WTC11 (cell line): ENCODE measurements around the gene SDR9C7.

Experiments
- ELF4 ChIP-seq: sonication (generic); formaldehyde crosslinking; IDR thresholded peaks from 2 replicates; pipeline ENCODE4 v1.8.1; 2022; ENCODE audit warnings: low read depth, mild to moderate bottlenecking, moderate library complexity, missing genetic modification reagents
- ETV6 ChIP-seq: sonication (generic); formaldehyde crosslinking; IDR thresholded peaks from 2 replicates; pipeline ENCODE4 v1.8.1; 2022; ENCODE audit warnings: mild to moderate bottlenecking, missing genetic modification reagents
- IRF2 ChIP-seq: sonication (generic); formaldehyde crosslinking; IDR thresholded peaks from 2 replicates; pipeline ENCODE4 v1.8.0; 2022; ENCODE audit warnings: low read depth, missing genetic modification reagents, borderline replicate concordance
- KAT7 ChIP-seq: sonication (generic); formaldehyde crosslinking; IDR thresholded peaks from 2 replicates; pipeline ENCODE4 v1.8.1; 2023; ENCODE audit warnings: missing genetic modification reagents, mild to moderate bottlenecking, borderline replicate concordance
- NFYB ChIP-seq: sonication (generic); formaldehyde crosslinking; conservative IDR thresholded peaks from 2 replicates; pipeline ENCODE4 v1.8.0; 2022; ENCODE audit warnings: low read depth, missing genetic modification reagents
- SMAD4 ChIP-seq: sonication (generic); formaldehyde crosslinking; IDR thresholded peaks from 2 replicates; pipeline ENCODE4 v1.8.0; 2022; ENCODE audit warnings: mild to moderate bottlenecking, missing genetic modification reagents
- ZNF121 ChIP-seq: sonication (generic); formaldehyde crosslinking; IDR thresholded peaks from 2 replicates; pipeline ENCODE4 v1.8.0; 2023; ENCODE audit warnings: missing genetic modification reagents
- ZNF263 ChIP-seq: sonication (generic); formaldehyde crosslinking; IDR thresholded peaks from 2 replicates; pipeline ENCODE4 v1.8.1; 2022; ENCODE audit warnings: low read depth, mild to moderate bottlenecking, moderate library complexity, missing genetic modification reagents
- TF ChIP-seq, protein P1 (sequence below): fragments of 200-600 bp; IDR thresholded peaks from 2 replicates; pipeline ENCODE4 v1.8.0; 2022; ENCODE audit warnings: antibody characterized with exemption
- TF ChIP-seq, protein P2 (sequence below): sonication (generic); formaldehyde crosslinking; IDR thresholded peaks from 2 replicates; pipeline ENCODE4 v1.8.1; 2022; ENCODE audit warnings: mild to moderate bottlenecking, missing genetic modification reagents, moderate library complexity, borderline replicate concordance
- TF ChIP-seq, protein P3 (sequence below): sonication (generic); formaldehyde crosslinking; IDR thresholded peaks from 2 replicates; pipeline ENCODE4 v1.8.1; 2022; ENCODE audit warnings: low read depth, mild to moderate bottlenecking, moderate library complexity, missing genetic modification reagents, borderline replicate concordance
- TF ChIP-seq, protein P4 (sequence below): fragments of 250-450 bp; sonication (Bioruptor Pico); IDR thresholded peaks from 2 replicates; pipeline ENCODE4 v1.9.0; 2021; ENCODE audit warnings: mild to moderate bottlenecking
- TF ChIP-seq, protein P5 (sequence below): sonication (generic); formaldehyde crosslinking; IDR thresholded peaks from 2 replicates; pipeline ENCODE4 v1.8.0; 2022; ENCODE audit warnings: mild to moderate bottlenecking, missing genetic modification reagents

DNA sequence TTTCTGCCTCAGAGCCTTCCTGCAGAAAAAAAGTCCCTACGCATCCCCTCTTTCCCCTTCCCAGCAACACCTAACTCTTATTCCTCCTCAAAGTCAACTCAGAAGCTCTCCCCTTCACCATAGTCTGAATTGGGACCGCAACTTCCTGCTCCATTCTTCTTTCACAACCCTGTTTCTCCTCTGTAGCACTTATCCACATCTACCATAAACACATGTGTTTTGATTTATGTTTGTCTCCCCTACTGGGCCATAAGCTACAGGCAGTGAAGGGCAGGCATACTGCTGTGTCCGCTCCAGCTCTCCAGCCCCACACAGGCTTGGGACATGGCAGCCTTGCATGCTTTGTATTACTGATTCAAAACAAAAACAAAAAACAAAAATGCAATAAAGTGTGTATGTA, 5.9 kb downstream of the SDR9C7 start:
- no peak for TF ChIP-seq ELF4 (CRISPR knock-in tag)
- TF ChIP-seq NFYB (CRISPR knock-in tag), result no peak
- TF ChIP-seq ZNF263, result no peak
- TF ChIP-seq, protein P1, sequence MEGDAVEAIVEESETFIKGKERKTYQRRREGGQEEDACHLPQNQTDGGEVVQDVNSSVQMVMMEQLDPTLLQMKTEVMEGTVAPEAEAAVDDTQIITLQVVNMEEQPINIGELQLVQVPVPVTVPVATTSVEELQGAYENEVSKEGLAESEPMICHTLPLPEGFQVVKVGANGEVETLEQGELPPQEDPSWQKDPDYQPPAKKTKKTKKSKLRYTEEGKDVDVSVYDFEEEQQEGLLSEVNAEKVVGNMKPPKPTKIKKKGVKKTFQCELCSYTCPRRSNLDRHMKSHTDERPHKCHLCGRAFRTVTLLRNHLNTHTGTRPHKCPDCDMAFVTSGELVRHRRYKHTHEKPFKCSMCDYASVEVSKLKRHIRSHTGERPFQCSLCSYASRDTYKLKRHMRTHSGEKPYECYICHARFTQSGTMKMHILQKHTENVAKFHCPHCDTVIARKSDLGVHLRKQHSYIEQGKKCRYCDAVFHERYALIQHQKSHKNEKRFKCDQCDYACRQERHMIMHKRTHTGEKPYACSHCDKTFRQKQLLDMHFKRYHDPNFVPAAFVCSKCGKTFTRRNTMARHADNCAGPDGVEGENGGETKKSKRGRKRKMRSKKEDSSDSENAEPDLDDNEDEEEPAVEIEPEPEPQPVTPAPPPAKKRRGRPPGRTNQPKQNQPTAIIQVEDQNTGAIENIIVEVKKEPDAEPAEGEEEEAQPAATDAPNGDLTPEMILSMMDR, result no peak
- TF ChIP-seq, protein P2, sequence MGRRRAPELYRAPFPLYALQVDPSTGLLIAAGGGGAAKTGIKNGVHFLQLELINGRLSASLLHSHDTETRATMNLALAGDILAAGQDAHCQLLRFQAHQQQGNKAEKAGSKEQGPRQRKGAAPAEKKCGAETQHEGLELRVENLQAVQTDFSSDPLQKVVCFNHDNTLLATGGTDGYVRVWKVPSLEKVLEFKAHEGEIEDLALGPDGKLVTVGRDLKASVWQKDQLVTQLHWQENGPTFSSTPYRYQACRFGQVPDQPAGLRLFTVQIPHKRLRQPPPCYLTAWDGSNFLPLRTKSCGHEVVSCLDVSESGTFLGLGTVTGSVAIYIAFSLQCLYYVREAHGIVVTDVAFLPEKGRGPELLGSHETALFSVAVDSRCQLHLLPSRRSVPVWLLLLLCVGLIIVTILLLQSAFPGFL (CRISPR knock-in tag), result no peak
- TF ChIP-seq, protein P3, sequence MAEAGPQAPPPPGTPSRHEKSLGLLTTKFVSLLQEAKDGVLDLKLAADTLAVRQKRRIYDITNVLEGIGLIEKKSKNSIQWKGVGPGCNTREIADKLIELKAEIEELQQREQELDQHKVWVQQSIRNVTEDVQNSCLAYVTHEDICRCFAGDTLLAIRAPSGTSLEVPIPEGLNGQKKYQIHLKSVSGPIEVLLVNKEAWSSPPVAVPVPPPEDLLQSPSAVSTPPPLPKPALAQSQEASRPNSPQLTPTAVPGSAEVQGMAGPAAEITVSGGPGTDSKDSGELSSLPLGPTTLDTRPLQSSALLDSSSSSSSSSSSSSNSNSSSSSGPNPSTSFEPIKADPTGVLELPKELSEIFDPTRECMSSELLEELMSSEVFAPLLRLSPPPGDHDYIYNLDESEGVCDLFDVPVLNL (CRISPR knock-in tag), result no peak
- TF ChIP-seq, protein P4, sequence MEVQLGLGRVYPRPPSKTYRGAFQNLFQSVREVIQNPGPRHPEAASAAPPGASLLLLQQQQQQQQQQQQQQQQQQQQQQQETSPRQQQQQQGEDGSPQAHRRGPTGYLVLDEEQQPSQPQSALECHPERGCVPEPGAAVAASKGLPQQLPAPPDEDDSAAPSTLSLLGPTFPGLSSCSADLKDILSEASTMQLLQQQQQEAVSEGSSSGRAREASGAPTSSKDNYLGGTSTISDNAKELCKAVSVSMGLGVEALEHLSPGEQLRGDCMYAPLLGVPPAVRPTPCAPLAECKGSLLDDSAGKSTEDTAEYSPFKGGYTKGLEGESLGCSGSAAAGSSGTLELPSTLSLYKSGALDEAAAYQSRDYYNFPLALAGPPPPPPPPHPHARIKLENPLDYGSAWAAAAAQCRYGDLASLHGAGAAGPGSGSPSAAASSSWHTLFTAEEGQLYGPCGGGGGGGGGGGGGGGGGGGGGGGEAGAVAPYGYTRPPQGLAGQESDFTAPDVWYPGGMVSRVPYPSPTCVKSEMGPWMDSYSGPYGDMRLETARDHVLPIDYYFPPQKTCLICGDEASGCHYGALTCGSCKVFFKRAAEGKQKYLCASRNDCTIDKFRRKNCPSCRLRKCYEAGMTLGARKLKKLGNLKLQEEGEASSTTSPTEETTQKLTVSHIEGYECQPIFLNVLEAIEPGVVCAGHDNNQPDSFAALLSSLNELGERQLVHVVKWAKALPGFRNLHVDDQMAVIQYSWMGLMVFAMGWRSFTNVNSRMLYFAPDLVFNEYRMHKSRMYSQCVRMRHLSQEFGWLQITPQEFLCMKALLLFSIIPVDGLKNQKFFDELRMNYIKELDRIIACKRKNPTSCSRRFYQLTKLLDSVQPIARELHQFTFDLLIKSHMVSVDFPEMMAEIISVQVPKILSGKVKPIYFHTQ (CRISPR knock-in tag), result no peak
- no peak for TF ChIP-seq SMAD4 (CRISPR knock-in tag)
- no peak for TF ChIP-seq ZNF121 (CRISPR knock-in tag)
- TF ChIP-seq IRF2 (CRISPR knock-in tag), result no peak
- TF ChIP-seq ETV6, result no peak
- TF ChIP-seq, protein P5, sequence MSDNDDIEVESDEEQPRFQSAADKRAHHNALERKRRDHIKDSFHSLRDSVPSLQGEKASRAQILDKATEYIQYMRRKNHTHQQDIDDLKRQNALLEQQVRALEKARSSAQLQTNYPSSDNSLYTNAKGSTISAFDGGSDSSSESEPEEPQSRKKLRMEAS (CRISPR knock-in tag), result no peak
- TF ChIP-seq KAT7 (CRISPR knock-in tag), result no peak
